ENCODE measurements around the gene KCTD15. TPM values are rescaled to one million over a fixed set of nuclear protein-coding genes. Genes with fewer than 3 reads are reported as not detected.

Gene KCTD15
- polyA plus RNA-seq, 3 donors: 1.6 to 43.2 (median 2.1) TPM

DNA sequence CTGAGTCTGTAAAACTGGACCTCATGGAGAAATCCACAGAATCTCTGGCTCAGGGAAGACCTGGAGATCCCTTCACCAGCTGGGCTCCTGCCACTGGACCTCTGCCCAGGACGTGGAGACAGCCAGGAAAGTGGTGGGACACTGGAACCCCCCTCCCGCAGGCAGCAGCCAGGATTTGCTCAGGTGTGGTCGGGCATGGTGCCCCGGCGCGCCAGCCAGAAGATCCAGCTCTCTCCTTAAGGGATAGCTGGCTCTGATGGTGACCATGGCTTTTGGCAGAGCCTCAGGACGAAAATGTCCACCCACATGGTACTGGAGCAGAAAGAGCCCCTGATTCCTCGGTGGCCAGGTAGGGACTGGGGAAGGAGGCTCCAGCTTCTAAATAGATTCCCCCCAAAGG lies 26.6 kb upstream of the KCTD15 start:
- H3K27me3 ChIP-seq (ENCODE audit: control insufficient read depth in 2 of 2, insufficient read depth in 2 of 2, low read length in 2 of 2): no peaks in the 10 kb centered on the region
- H4K20me1 ChIP-seq (ENCODE audit: insufficient read depth, low read length): no peaks in the 10 kb centered on the region
- WGBS (ENCODE audit: insufficient coverage): 84% methylated on average over 6 of the region's 8 CpGs
- no peaks in the 10 kb centered on the region for H3K9me3 ChIP-seq (replicated peaks in 1 of 2; ENCODE audit: control insufficient read depth in 1 of 2, insufficient read depth in 1 of 2, low read length in 2 of 2)
- no peak for DNase-seq
- Mint-ChIP-seq H3K4me3 (no peak overlapping the region), H3K9me3 (no peaks in the 10 kb centered on the region), H3K27me3 (ENCODE audit: low read depth in 3 of 3) (peaks cover 0 to 4% (median 3%) of the 10 kb centered on the region in 3 donors), H3K36me3 (no peaks in the 10 kb centered on the region), H3K4me1 (no peaks in the 10 kb centered on the region), H3K27ac (no peak overlapping the region)
- no peak overlapping the region for H2AFZ ChIP-seq (ENCODE audit: insufficient read depth, low read depth, low read length, poor library complexity, severe bottlenecking)
- H3K79me2 ChIP-seq (ENCODE audit: insufficient read depth, low read length): no peaks in the 10 kb centered on the region
- no peak overlapping the region for H3K9ac ChIP-seq (ENCODE audit: insufficient read depth, low read length, poor library complexity, severe bottlenecking)
- intact Hi-C loops (cut with micrococcal nuclease): loop anchor here (2.0 to 10.0 kb wide), 4 partner anchors 339 to 645 kb away; no protein-coding TSS in a partner anchor
- H3K4me1 ChIP-seq (ENCODE audit: control insufficient read depth in 1 of 2, insufficient read depth in 2 of 2, low read length in 2 of 2): no peaks in the 10 kb centered on the region
- H3K4me2 ChIP-seq (replicated peaks; ENCODE audit: extremely low read depth, low read length, poor library complexity, severe bottlenecking): no peak overlapping the region
- H3K36me3 ChIP-seq (replicated peaks in 1 of 2; ENCODE audit: control insufficient read depth in 1 of 2, insufficient read depth in 2 of 2, low read length in 2 of 2): no peaks in the 10 kb centered on the region
- no peak overlapping the region for H3K4me3 ChIP-seq (replicated peaks in 1 of 3; ENCODE audit: low read depth in 2 of 3, low read length in 3 of 3)
- TF ChIP-seq, protein P1, sequence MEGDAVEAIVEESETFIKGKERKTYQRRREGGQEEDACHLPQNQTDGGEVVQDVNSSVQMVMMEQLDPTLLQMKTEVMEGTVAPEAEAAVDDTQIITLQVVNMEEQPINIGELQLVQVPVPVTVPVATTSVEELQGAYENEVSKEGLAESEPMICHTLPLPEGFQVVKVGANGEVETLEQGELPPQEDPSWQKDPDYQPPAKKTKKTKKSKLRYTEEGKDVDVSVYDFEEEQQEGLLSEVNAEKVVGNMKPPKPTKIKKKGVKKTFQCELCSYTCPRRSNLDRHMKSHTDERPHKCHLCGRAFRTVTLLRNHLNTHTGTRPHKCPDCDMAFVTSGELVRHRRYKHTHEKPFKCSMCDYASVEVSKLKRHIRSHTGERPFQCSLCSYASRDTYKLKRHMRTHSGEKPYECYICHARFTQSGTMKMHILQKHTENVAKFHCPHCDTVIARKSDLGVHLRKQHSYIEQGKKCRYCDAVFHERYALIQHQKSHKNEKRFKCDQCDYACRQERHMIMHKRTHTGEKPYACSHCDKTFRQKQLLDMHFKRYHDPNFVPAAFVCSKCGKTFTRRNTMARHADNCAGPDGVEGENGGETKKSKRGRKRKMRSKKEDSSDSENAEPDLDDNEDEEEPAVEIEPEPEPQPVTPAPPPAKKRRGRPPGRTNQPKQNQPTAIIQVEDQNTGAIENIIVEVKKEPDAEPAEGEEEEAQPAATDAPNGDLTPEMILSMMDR (IDR thresholded peaks at IDR 0.05): no peak
- no peak overlapping the region for H3K27ac ChIP-seq (ENCODE audit: low read depth in 1 of 2, low read length in 2 of 2)

DNA sequence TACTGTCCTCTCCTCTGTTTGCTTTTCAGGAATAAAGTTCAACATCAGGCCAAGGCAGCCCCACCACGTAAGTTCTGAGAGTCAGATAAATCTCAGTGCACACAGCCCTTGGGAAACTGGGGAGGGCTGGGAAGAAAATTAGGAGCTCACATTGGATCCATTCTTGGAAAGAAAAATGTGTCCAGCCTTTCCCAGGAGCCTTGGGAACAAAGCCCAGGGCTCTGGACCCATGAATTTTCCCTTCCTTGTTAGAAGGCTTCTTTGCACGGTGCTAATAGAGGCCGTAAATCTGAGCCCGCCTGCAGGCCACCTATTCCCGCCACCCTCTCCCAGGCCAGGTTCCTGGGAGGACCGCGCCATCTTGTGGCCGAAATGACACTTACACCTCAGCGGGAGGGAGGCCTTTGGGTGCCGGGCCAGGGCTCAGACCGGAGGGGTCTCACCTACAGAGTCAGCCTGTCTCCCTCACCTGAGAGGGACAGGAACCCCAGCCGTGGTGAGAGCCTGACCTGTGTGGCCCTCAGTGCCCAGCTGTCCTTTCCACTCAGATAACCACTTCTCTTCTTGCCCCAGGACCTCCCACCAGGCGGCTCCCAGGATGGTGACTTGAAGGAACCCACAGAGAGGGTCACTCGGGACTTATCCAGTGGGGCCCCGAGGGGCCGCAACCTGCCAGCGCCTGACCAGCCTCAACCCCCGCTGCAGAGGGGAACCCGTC lies 25.1 kb upstream of the KCTD15 start:
- Histone ChIP-seq H3K4me3 (replicated peaks in 1 of 3; ENCODE audit: low read depth in 2 of 3, low read length in 3 of 3) (no peak overlapping the region), H3K9ac (ENCODE audit: insufficient read depth, low read length, poor library complexity, severe bottlenecking) (no peak overlapping the region), H3K4me2 (replicated peaks; ENCODE audit: extremely low read depth, low read length, poor library complexity, severe bottlenecking) (no peak overlapping the region), H3K9me3 (replicated peaks in 1 of 2; ENCODE audit: control insufficient read depth in 1 of 2, insufficient read depth in 1 of 2, low read length in 2 of 2) (no peaks in the 10 kb centered on the region), H3K27ac (ENCODE audit: low read depth in 1 of 2, low read length in 2 of 2) (no peak overlapping the region), H3K4me1 (ENCODE audit: control insufficient read depth in 1 of 2, insufficient read depth in 2 of 2, low read length in 2 of 2) (no peaks in the 10 kb centered on the region), H3K36me3 (replicated peaks in 1 of 2; ENCODE audit: control insufficient read depth in 1 of 2, insufficient read depth in 2 of 2, low read length in 2 of 2) (no peaks in the 10 kb centered on the region), H2AFZ (ENCODE audit: insufficient read depth, low read depth, low read length, poor library complexity, severe bottlenecking) (no peak overlapping the region), H4K20me1 (ENCODE audit: insufficient read depth, low read length) (no peaks in the 10 kb centered on the region), H3K27me3 (ENCODE audit: control insufficient read depth in 2 of 2, insufficient read depth in 2 of 2, low read length in 2 of 2) (no peaks in the 10 kb centered on the region), H3K79me2 (ENCODE audit: insufficient read depth, low read length) (no peaks in the 10 kb centered on the region)
- TF ChIP-seq, protein P1 (IDR thresholded peaks at IDR 0.05): peak; percentile 81
- H3K27me3 Mint-ChIP-seq (ENCODE audit: low read depth in 3 of 3): peaks cover 0 to 3% (median 2%) of the 10 kb centered on the region in 3 donors
- DNase-seq: peak; percentile 44 to 52 (median 45)
- 31% methylated on average over 14 of the region's 19 CpGs for WGBS (ENCODE audit: insufficient coverage)
- no peak overlapping the region for H3K4me3 Mint-ChIP-seq
- no peak overlapping the region for H3K27ac Mint-ChIP-seq
- no peaks in the 10 kb centered on the region for H3K36me3 Mint-ChIP-seq
- intact Hi-C loops (cut with micrococcal nuclease): loop anchor here (2.0 to 10.0 kb wide), 4 partner anchors 341 to 647 kb away; no protein-coding TSS in a partner anchor
- no peaks in the 10 kb centered on the region for H3K4me1 Mint-ChIP-seq
- H3K9me3 Mint-ChIP-seq: no peaks in the 10 kb centered on the region
